Erythroblast (primary cell): Measurements from ENCODE around the gene SMARCD3.

Source experiments
- GATA1 ChIP-seq: IDR thresholded peaks from 2 replicates; pipeline ENCODE4 v1.6.1; 2011; ENCODE audit warnings: low read depth, mild to moderate bottlenecking, control low read depth, low read length, moderate library complexity
- POLR2A ChIP-seq: IDR thresholded peaks from 2 replicates; pipeline ENCODE4 v1.6.1; 2011; ENCODE audit warnings: mild to moderate bottlenecking, low read length

- TF ChIP-seq POLR2A (no peak), GATA1 (no peak)
Observed at GRCh38 chr7:151231080-151231479, 17.4 kb downstream of the SMARCD3 start.
